Tibial nerve (tissue), 4 donors: ENCODE results near the gene PERM1.

Experiments used
- EP300 ChIP-seq, 2 donors: sonication (generic); formaldehyde crosslinking; IDR thresholded peaks; one replicate each; pipeline ENCODE4 v1.6.1; 2017; ENCODE audit warnings: antibody characterized with exemption in 2 of 2, mild to moderate bottlenecking in 1 of 2
- TF ChIP-seq, protein P1 (sequence below), 5 experiments: fragments of 200-600 bp in 3 of 5; fragments of 450-650 bp in 2 of 5; sonication (generic) in 3 of 5; IDR thresholded peaks; one replicate each; pipeline ENCODE4 v1.5.1; 2016 to 2019; ENCODE audit warnings: antibody characterized with exemption in 5 of 5, mild to moderate bottlenecking in 3 of 5, moderate library complexity in 2 of 5

DNA sequence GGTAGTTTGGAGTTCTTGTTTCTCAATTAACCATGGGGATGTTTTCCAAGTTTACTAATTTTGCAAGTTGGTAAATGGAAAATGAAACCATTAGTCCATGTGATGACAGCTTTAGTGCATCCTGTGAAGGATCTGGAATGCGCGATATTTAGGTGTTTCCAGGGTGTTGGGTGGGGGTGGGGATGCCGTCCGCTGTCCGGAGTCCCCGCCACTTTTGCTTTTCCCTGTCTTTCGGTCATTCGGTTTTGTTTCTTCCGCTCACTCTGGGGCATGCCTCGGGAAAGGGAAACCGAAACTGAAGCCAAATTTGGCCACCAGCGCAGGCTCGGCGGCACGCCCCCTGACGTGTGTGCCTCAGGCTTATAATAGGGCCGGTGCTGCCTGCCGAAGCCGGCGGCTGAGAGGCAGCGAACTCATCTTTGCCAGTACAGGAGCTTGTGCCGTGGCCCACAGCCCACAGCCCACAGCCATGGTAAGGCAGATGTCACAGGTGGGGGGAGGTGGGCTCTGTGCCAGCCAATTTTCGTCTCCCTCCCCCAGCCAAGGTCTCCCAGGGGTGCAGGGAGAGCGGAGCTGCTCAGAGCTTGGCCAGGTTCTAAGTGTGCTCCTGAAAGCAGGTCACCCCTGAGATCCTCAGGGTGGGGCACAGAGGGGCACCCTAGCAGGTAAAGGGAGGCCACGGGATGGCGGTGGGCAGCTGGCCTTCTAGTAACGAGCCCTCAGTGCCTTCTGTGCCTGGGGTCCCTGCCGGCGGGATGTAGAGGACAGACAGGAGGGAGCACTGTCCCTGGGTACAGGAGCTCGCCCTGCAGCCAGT is 31.4 kb upstream of the PERM1 start, which contains the start of gene ISG15:
- TF ChIP-seq EP300 (IDR thresholded peaks at IDR 0.05), result peak; percentile 64 to 87
- TF ChIP-seq, protein P1, sequence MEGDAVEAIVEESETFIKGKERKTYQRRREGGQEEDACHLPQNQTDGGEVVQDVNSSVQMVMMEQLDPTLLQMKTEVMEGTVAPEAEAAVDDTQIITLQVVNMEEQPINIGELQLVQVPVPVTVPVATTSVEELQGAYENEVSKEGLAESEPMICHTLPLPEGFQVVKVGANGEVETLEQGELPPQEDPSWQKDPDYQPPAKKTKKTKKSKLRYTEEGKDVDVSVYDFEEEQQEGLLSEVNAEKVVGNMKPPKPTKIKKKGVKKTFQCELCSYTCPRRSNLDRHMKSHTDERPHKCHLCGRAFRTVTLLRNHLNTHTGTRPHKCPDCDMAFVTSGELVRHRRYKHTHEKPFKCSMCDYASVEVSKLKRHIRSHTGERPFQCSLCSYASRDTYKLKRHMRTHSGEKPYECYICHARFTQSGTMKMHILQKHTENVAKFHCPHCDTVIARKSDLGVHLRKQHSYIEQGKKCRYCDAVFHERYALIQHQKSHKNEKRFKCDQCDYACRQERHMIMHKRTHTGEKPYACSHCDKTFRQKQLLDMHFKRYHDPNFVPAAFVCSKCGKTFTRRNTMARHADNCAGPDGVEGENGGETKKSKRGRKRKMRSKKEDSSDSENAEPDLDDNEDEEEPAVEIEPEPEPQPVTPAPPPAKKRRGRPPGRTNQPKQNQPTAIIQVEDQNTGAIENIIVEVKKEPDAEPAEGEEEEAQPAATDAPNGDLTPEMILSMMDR (IDR thresholded peaks at IDR 0.05), result peak in 2 of 5 experiments; percentile 21 to 26
